GM12878 (cell line): ENCODE measurements around the gene TUT4. TPM values are rescaled to one million over a fixed set of nuclear protein-coding genes. Genes with fewer than 3 reads are reported as not detected.
A peak's percentile ranks its signal among the peaks of the same experiment; 100 is the strongest.

Source experiments
- ATAC-seq: fragments of 200-7000 bp; cut with Tn5 transposase; 3 replicates; pipeline ENCODE4 v1.9.1; 2020; ENCODE audit warnings: mild to moderate bottlenecking, moderate library complexity
- BruUV-seq: library from RNA; stranded (reverse); fragments of 400-500 nt; replicated peaks from 2 replicates; lab custom pipeline; 2021; lab: Mats Ljungman, UMichigan
- CTCF ChIA-PET: fragments of 300-600 bp; sonication (Branson Sonifier 250); formaldehyde crosslinking; extraction: SDS; loops from one replicate; lab custom pipeline; 2021; ENCODE audit warnings: inconsistent platforms; lab: Yijun Ruan, JAX
- POLR2A ChIA-PET: fragments of 350-600 bp; formaldehyde crosslinking; extraction: SDS; loops from one replicate; lab custom pipeline; 2021; ENCODE audit warnings: inconsistent platforms; lab: Charles Lee
- RAD21 ChIA-PET: fragments of 300-600 bp; sonication (Branson Sonifier 250); formaldehyde crosslinking; loops from one replicate; lab custom pipeline; 2023; ENCODE audit warnings: antibody characterized with exemption; ENCODE audit not compliant: unreplicated experiment; lab: Charles Lee
- SMC1A ChIA-PET: fragments of 300-600 bp; sonication (Branson Sonifier 250); formaldehyde crosslinking; loops from one replicate; lab custom pipeline; 2023; ENCODE audit not compliant: unreplicated experiment, uncharacterized antibody; lab: Charles Lee
- DNase-seq: peaks from one replicate; pipeline ENCODE4 v3.0.0-alpha.2; 2011; ENCODE audit warnings: low read depth, low spot score
- FAIRE-seq: peaks from 3 replicates; lab custom pipeline; 2011; peaks lifted over from hg19 to GRCh38; lab: Jason Lieb, UNC
- H2AFZ ChIP-seq: 2 replicates; pipeline ENCODE4 v1.6.0; 2011; ENCODE audit warnings: low read depth, low read length, control low read depth; ENCODE audit not compliant: control insufficient read depth
- H3K27ac ChIP-seq: 2 replicates; pipeline ENCODE4 v1.5.1; 2011; ENCODE audit warnings: control low read depth; ENCODE audit not compliant: control insufficient read depth, insufficient read depth
- H3K27me3 ChIP-seq, 2 experiments: replicated peaks in 1 of 2; 2 replicates each; pipeline versions ENCODE4 v1.6.0 to v1.6.1; 2011; ENCODE audit warnings: low read length in 1 of 2; ENCODE audit not compliant: control insufficient read depth in 2 of 2, insufficient read depth in 2 of 2
- H3K36me3 ChIP-seq, 2 experiments: 2 replicates each; pipeline ENCODE4 v1.5.1; 2011; ENCODE audit warnings: low read length in 1 of 2; ENCODE audit not compliant: control insufficient read depth in 2 of 2, insufficient read depth in 2 of 2
- H3K4me1 ChIP-seq: 2 replicates; pipeline ENCODE4 v1.6.1; 2011; ENCODE audit warnings: mild to moderate bottlenecking, low read length, moderate library complexity, mixed read lengths; ENCODE audit not compliant: control insufficient read depth, insufficient read depth
- H3K4me2 ChIP-seq: 2 replicates; pipeline ENCODE4 v1.6.0; 2011; ENCODE audit warnings: control low read depth; ENCODE audit not compliant: control insufficient read depth, insufficient read depth
- H3K4me3 ChIP-seq: fragments of 200-600 bp; sonication (generic); 2 replicates; pipeline ENCODE4 v1.5.1; 2016
- H3K79me2 ChIP-seq: 2 replicates; pipeline ENCODE4 v1.6.0; 2011; ENCODE audit warnings: low read length; ENCODE audit not compliant: control insufficient read depth, insufficient read depth
- H3K9ac ChIP-seq: 2 replicates; pipeline ENCODE4 v1.8.0; 2011; ENCODE audit warnings: low read length, control low read depth, mixed read lengths; ENCODE audit not compliant: control insufficient read depth, insufficient read depth
- H3K9me3 ChIP-seq: replicated peaks from 3 replicates; pipeline ENCODE4 v1.5.1; 2011; ENCODE audit warnings: mild to moderate bottlenecking, low read length; ENCODE audit not compliant: control insufficient read depth, insufficient read depth
- H4K20me1 ChIP-seq: 2 replicates; pipeline ENCODE4 v1.6.0; 2011; ENCODE audit not compliant: control insufficient read depth, insufficient read depth
- CTCF ChIP-seq, 3 experiments: IDR thresholded peaks in 2 of 3; conservative IDR thresholded peaks in 1 of 3; 2 replicates each; pipeline ENCODE4 v1.5.1; 2011; ENCODE audit warnings: low read depth in 3 of 3, low read length in 3 of 3, mild to moderate bottlenecking in 3 of 3, control low read depth in 2 of 3, moderate library complexity in 2 of 3, inconsistent platforms in 1 of 3, mixed read lengths in 1 of 3; ENCODE audit not compliant: control insufficient read depth in 2 of 3, insufficient read depth in 1 of 3; ENCODE audit errors: extremely low read depth in 1 of 3
- FOXK2 ChIP-seq: fragments of 450-650 bp; IDR thresholded peaks from 2 replicates; pipeline ENCODE4 v1.6.1; 2017; ENCODE audit warnings: mild to moderate bottlenecking, moderate library complexity
- HDAC2 ChIP-seq: fragments of 200-600 bp; sonication (generic); IDR thresholded peaks from 2 replicates; pipeline ENCODE4 v1.6.1; 2017
- IKZF1 ChIP-seq: fragments of 450-650 bp; conservative IDR thresholded peaks from 2 replicates; pipeline ENCODE4 v1.6.1; 2017; ENCODE audit warnings: antibody characterized with exemption, mild to moderate bottlenecking
- MAX ChIP-seq: IDR thresholded peaks from 2 replicates; pipeline ENCODE4 v1.6.1; 2012; ENCODE audit warnings: low read depth, low read length, improper control_type of control experiment
- NR2C1 ChIP-seq: fragments of 450-650 bp; IDR thresholded peaks from 2 replicates; pipeline ENCODE4 v1.6.1; 2017; ENCODE audit warnings: antibody characterized with exemption, mild to moderate bottlenecking, moderate library complexity
- SMARCA5 ChIP-seq: fragments of 450-650 bp; IDR thresholded peaks from 2 replicates; pipeline ENCODE4 v1.6.1; 2017; ENCODE audit warnings: mild to moderate bottlenecking
- SUPT20H ChIP-seq: IDR thresholded peaks from 2 replicates; pipeline ENCODE4 v1.6.1; 2011; ENCODE audit warnings: low read depth, mild to moderate bottlenecking, low read length, moderate library complexity, borderline replicate concordance; ENCODE audit not compliant: control insufficient read depth
- ZBTB40 ChIP-seq: fragments of 450-650 bp; IDR thresholded peaks from 2 replicates; pipeline ENCODE4 v1.6.1; 2016; ENCODE audit warnings: mild to moderate bottlenecking, moderate library complexity, borderline replicate concordance
- ZNF217 ChIP-seq: fragments of 450-650 bp; IDR thresholded peaks from 2 replicates; pipeline ENCODE4 v1.6.1; 2017; ENCODE audit warnings: antibody characterized with exemption, mild to moderate bottlenecking
- WGBS: methylation state at CpG from one replicate; pipeline ENCODE4 v1.1.6; 2016; ENCODE audit warnings: low lambda C conversion rate; ENCODE audit not compliant: insufficient replicate concordance, insufficient coverage; ENCODE audit errors: missing lambda C conversion rate; 5-methylcytosine and 5-hydroxymethylcytosine counted together
- in situ Hi-C: fragments of 300-500 bp; cut with MboI; formaldehyde crosslinking; loops from 9 replicates; pipeline ENCODE4 v1.14.3; 2018; ENCODE audit warnings: mixed read lengths
- intact Hi-C: fragments of 100-400 bp; cut with micrococcal nuclease; formaldehyde crosslinking; loops from one replicate; pipeline ENCODE4 v1.14.2; 2022; ENCODE audit not compliant: unreplicated experiment
- polyA plus RNA-seq, 11 experiments: library from polyadenylated mRNA; depleted of rRNA in 4 of 11; unstranded in 6 of 11; stranded (reverse) in 5 of 11; fragments of >200 nt; fragmentation: Nextera tagmentation in 4 of 11; fragmentation: Illumina TruSeq in 1 of 11; extraction: Ambion mirVana in 4 of 11; extraction: Trizol in 1 of 11; gene quantifications; 1 replicate in 1 of 11; 2 replicates in 10 of 11; pipeline versions ENCODE4 v1.2.1 to v1.2.3, GENCODE V29; 2011 to 2016; ENCODE audit warnings: inconsistent platforms in 2 of 11, missing spikeins in 2 of 11, low read depth in 1 of 11
- total RNA-seq, 4 experiments: library from RNA; depleted of rRNA in 3 of 4; stranded (reverse); fragments of >200 nt in 3 of 4; fragmentation: Illumina TruSeq in 1 of 4; extraction: Trizol in 1 of 4; gene quantifications; 2 replicates each; pipeline versions ENCODE4 v1.2.1 to v1.2.3, GENCODE V29; 2013 to 2021

Gene TUT4
- total and polyA plus RNA-seq, 10 of the 15 experiments (the other 5 are each of a cell fraction or from before 2014, with no cell fraction given) = 9.4 to 40.7 (median 27.6) TPM

GRCh38 chr1:52402860-52403240, 150.0 kb downstream of the TUT4 start:
- in situ Hi-C loops (loop anchor here (5.0 kb wide), 1 partner anchor 284 kb away; no protein-coding TSS in a partner anchor), intact Hi-C loops (loop anchor here (1.0 to 5.0 kb wide), 2 partner anchors 37 to 284 kb away; partner anchors contain the start of gene CC2D1B)
- RAD21 ChIA-PET = interaction anchor here (1.3 to 1.9 kb wide), 2 partner anchors 37 to 191 kb away, joined by 3 to 12 read pairs; partner anchors contain the start of gene CC2D1B
- peak; percentile 7 for DNase-seq
- peak overlapping the region; percentile 89 for H3K4me2 ChIP-seq
- CTCF ChIA-PET = interaction anchor here (4.8 kb wide), 1 partner anchor 283 kb away, joined by 31 read pairs; no protein-coding TSS in a partner anchor
- POLR2A ChIA-PET = interaction anchor here (1.2 kb wide), 1 partner anchor 283 kb away, joined by 3 read pairs; no protein-coding TSS in a partner anchor
- no peaks in the 10 kb centered on the region for H3K9me3 ChIP-seq
- WGBS = 1% methylated on average over 3 of the region's 3 CpGs
- peak overlapping the region; percentile 98 for H3K4me3 ChIP-seq
- ATAC-seq = peak; percentile 22
- no peaks in the 10 kb centered on the region for H3K4me1 ChIP-seq
- H2AFZ ChIP-seq = peak overlapping the region; percentile 98
- peaks cover 51% of the 10 kb centered on the region for H3K79me2 ChIP-seq
- H3K36me3 ChIP-seq = peaks cover 3 to 19% of the 10 kb centered on the region in 2 experiments
- TF ChIP-seq IKZF1 = no peak
- no peak for TF ChIP-seq SMARCA5
- no peak for TF ChIP-seq SUPT20H
- TF ChIP-seq ZNF217 = no peak
- no peak for TF ChIP-seq HDAC2
- TF ChIP-seq FOXK2 = no peak
- no peak for TF ChIP-seq MAX
- TF ChIP-seq ZBTB40 = no peak
- no peak for TF ChIP-seq NR2C1
- TF ChIP-seq CTCF (IDR thresholded peaks at IDR 0.05 in 2 of 3, conservative IDR thresholded peaks at IDR 0.05 in 1 of 3; ENCODE audit: control insufficient read depth in 2 of 3, extremely low read depth in 1 of 3, insufficient read depth in 1 of 3, low read depth in 3 of 3, low read length in 3 of 3) = no peak
- SMC1A ChIA-PET = interaction anchor here (2.0 kb wide), 1 partner anchor 35 kb away, joined by 7 read pairs; no protein-coding TSS in a partner anchor
- H3K9ac ChIP-seq = peak overlapping the region; percentile 99
- FAIRE-seq = no peak
- peak overlapping the region; percentile 98 for H3K27ac ChIP-seq
- no peaks in the 10 kb centered on the region for H4K20me1 ChIP-seq
- H3K27me3 ChIP-seq = no peaks in the 10 kb centered on the region
- no TSS peak for BruUV-seq
